ENCODE data around the gene FHIT. TPM values are rescaled to one million over a fixed set of nuclear protein-coding genes. Genes with fewer than 3 reads are reported as not detected.

The FHIT gene
- total RNA-seq, 4 donors from 2014 or later = 1.6 to 12.9 (median 7.8) TPM

GRCh38 chr3:60856257-60857046, 394.8 kb downstream of the FHIT start:
- no peak for DNase-seq (ENCODE audit: low spot score in 2 of 2)

GRCh38 chr3:60855250-60855649, 396.0 kb downstream of the FHIT start:
- H3K9me3 ChIP-seq = no peaks in the 10 kb centered on the region
- 86 to 89% methylated on average over 2 of the region's 2 CpGs for WGBS, 2 donors
- DNase-seq (ENCODE audit: low spot score in 2 of 2) = no peak
- no peak overlapping the region for H3K27ac ChIP-seq
- no peaks in the 10 kb centered on the region for H3K27me3 ChIP-seq
- no peaks in the 10 kb centered on the region for H3K4me1 ChIP-seq
- TF ChIP-seq CTCF (IDR thresholded peaks at IDR 0.05) = no peak
- TF ChIP-seq EP300 (IDR thresholded peaks at IDR 0.05) = no peak
- no peak for TF ChIP-seq POLR2A (IDR thresholded peaks at IDR 0.05)
- no peak overlapping the region for H3K4me3 ChIP-seq
- H3K36me3 ChIP-seq = no peaks in the 10 kb centered on the region

More at GRCh38 chr3:60856257-60857046, 394.8 kb downstream of the FHIT start:
- Histone ChIP-seq H3K27ac (no peak overlapping the region), H3K27me3 (no peaks in the 10 kb centered on the region), H3K4me3 (no peak overlapping the region), H3K9me3 (no peaks in the 10 kb centered on the region), H3K4me1 (no peaks in the 10 kb centered on the region), H3K36me3 (no peaks in the 10 kb centered on the region)
- TF ChIP-seq EP300 (IDR thresholded peaks at IDR 0.05) (no peak), CTCF (IDR thresholded peaks at IDR 0.05) (no peak), POLR2A (IDR thresholded peaks at IDR 0.05) (no peak)
- 77 to 79% methylated on average over 4 of the region's 4 CpGs for WGBS, 2 donors

- Histone ChIP-seq H3K36me3 (no peaks in the 10 kb centered on the region), H3K27ac (no peak overlapping the region), H3K4me3 (no peak overlapping the region), H3K27me3 (no peaks in the 10 kb centered on the region), H3K9me3 (no peaks in the 10 kb centered on the region), H3K4me1 (no peaks in the 10 kb centered on the region)
- 88 to 95% methylated on average over 1 of the region's 1 CpG for WGBS, 2 donors
- no peak for DNase-seq (ENCODE audit: low spot score in 2 of 2)
- TF ChIP-seq CTCF (IDR thresholded peaks at IDR 0.05) (no peak), POLR2A (IDR thresholded peaks at IDR 0.05) (no peak), EP300 (IDR thresholded peaks at IDR 0.05) (no peak)
Observed at GRCh38 chr3:60854791-60855190, 396.5 kb downstream of the FHIT start.

GRCh38 chr3:60847791-60848190, 403.5 kb downstream of the FHIT start:
- no peak for DNase-seq (ENCODE audit: low spot score in 2 of 2)
- Histone ChIP-seq H3K27me3 (no peaks in the 10 kb centered on the region), H3K4me3 (no peak overlapping the region), H3K9me3 (no peaks in the 10 kb centered on the region), H3K27ac (no peak overlapping the region), H3K36me3 (no peaks in the 10 kb centered on the region), H3K4me1 (no peaks in the 10 kb centered on the region)
- no peak for TF ChIP-seq EP300 (IDR thresholded peaks at IDR 0.05)
- TF ChIP-seq POLR2A (IDR thresholded peaks at IDR 0.05) = no peak
- no peak for TF ChIP-seq CTCF (IDR thresholded peaks at IDR 0.05)
- 30 to 74% methylated on average over 2 of the region's 2 CpGs for WGBS, 2 donors

GRCh38 chr3:60844256-60844655, 407.0 kb downstream of the FHIT start:
- Histone ChIP-seq H3K27me3 (no peaks in the 10 kb centered on the region), H3K36me3 (no peaks in the 10 kb centered on the region), H3K4me1 (no peaks in the 10 kb centered on the region), H3K9me3 (no peaks in the 10 kb centered on the region), H3K27ac (no peak overlapping the region), H3K4me3 (no peak overlapping the region)
- TF ChIP-seq EP300 (IDR thresholded peaks at IDR 0.05) (no peak), CTCF (IDR thresholded peaks at IDR 0.05) (no peak), POLR2A (IDR thresholded peaks at IDR 0.05) (no peak)
- no peak for DNase-seq (ENCODE audit: low spot score in 2 of 2)
- 74 to 82% methylated on average over 1 of the region's 1 CpG for WGBS, 2 donors
